ENCODE results near the gene GDPD1. TPM values are rescaled to one million over a fixed set of nuclear protein-coding genes. Genes with fewer than 3 reads are reported as not detected.

GDPD1 gene
- total RNA-seq, 3 donors from 2014 or later, result 4.5 to 6.2 (median 4.9) TPM

DNA sequence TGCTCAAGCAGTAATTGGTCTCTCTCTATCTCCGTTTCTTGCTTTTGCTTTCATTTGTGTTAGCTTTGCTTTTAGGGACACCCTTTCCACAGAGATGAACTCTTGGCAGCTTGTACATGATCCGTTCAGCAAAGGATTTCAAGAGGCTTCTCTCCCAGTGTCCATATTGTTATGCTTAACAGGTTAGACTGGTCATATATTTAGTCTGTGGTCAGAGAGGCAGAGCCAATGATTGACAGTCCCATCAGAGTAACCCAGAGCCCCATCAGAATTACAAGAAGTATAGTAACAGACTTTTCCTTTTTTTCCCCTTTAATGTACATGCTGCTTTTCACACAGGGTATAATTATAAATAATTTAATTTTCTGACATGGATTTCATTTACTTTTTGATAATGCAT lies 34.4 kb downstream of the GDPD1 start:
- TF ChIP-seq, protein P1, sequence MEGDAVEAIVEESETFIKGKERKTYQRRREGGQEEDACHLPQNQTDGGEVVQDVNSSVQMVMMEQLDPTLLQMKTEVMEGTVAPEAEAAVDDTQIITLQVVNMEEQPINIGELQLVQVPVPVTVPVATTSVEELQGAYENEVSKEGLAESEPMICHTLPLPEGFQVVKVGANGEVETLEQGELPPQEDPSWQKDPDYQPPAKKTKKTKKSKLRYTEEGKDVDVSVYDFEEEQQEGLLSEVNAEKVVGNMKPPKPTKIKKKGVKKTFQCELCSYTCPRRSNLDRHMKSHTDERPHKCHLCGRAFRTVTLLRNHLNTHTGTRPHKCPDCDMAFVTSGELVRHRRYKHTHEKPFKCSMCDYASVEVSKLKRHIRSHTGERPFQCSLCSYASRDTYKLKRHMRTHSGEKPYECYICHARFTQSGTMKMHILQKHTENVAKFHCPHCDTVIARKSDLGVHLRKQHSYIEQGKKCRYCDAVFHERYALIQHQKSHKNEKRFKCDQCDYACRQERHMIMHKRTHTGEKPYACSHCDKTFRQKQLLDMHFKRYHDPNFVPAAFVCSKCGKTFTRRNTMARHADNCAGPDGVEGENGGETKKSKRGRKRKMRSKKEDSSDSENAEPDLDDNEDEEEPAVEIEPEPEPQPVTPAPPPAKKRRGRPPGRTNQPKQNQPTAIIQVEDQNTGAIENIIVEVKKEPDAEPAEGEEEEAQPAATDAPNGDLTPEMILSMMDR (IDR thresholded peaks at IDR 0.05), result no peak
- intact Hi-C loops (cut with DNase I, micrococcal nuclease), result no loop called here
- DNase-seq (no peak), ATAC-seq (no peak)
- H3K36me3 ChIP-seq (ENCODE audit: low read depth), result no peaks in the 10 kb centered on the region
- H3K9me3 ChIP-seq, result no peaks in the 10 kb centered on the region
- H3K4me1 ChIP-seq (ENCODE audit: low read depth), result no peaks in the 10 kb centered on the region
- H3K4me3 ChIP-seq, result no peak overlapping the region

DNA sequence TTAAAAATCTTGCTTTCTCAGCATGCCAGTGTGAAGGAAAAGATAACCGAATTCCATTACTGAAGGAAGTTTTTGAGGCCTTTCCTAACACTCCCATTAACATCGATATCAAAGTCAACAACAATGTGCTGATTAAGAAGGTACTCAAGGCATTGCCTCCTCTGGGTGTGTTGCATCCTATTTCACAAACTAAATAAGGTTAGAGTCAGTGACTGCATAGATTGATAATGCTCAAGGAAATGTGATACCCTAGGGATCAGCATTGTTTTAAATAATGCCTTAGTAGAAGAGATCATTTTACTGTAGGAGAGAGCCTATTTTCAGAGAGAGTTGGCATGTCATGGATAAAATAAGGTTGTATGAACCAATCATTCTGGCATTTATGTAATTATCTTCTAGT lies 36.8 kb downstream of the GDPD1 start:
- TF ChIP-seq, protein P1 (IDR thresholded peaks at IDR 0.05), result no peak
- Histone ChIP-seq H3K4me3 (no peak overlapping the region), H3K9me3 (no peaks in the 10 kb centered on the region), H3K36me3 (ENCODE audit: low read depth) (no peaks in the 10 kb centered on the region), H3K4me1 (ENCODE audit: low read depth) (no peaks in the 10 kb centered on the region)
- ATAC-seq (no peak), DNase-seq (no peak)
- intact Hi-C loops (cut with DNase I, micrococcal nuclease), result no loop called here

DNA sequence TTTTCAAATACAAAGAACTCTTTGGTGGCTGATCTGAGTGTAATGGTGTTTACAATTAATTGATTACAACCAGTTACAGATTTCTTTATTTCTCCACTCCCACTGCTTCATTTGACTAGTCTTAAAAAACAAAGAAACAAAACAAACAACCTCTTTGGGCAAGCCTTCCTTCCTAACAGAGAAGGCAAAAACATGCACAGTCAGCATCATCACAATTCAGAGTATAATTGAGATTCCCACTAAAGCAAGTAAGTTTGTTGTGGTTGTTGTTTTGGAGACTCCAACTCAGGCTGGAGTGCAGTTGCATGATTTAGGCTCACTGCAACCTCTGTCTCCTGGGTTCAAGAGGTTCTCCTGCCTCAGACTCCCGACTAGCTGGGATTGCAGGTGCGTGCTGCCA lies 40.4 kb downstream of the GDPD1 start:
- intact Hi-C loops (cut with DNase I, micrococcal nuclease), result no loop called here
- TF ChIP-seq, protein P1 (IDR thresholded peaks at IDR 0.05), result no peak
- ATAC-seq, result no peak
- Histone ChIP-seq H3K4me1 (ENCODE audit: low read depth) (no peaks in the 10 kb centered on the region), H3K36me3 (ENCODE audit: low read depth) (no peaks in the 10 kb centered on the region), H3K9me3 (no peaks in the 10 kb centered on the region), H3K4me3 (no peak overlapping the region)
- no peak for DNase-seq

DNA sequence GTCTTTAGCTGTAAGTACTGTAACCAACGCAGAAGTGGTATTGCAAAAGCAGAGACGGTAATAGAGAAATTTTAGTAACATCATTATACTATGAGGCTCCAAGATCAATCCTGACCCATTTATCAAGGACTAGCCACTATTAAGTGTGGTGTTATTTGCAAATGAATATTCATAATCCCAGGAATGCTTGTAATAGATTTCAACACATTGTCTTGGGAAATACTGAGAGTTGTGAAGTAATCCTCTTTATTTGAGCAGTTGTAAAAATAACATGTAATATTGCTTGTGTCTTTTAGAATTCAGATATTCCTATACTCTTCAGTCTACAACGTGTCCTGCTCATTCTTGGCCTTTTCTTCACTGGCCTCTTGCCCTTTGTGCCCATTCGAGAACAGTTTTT lies 46.4 kb downstream of the GDPD1 start:
- no peak for DNase-seq
- TF ChIP-seq, protein P1 (IDR thresholded peaks at IDR 0.05), result no peak
- H3K36me3 ChIP-seq (ENCODE audit: low read depth), result no peaks in the 10 kb centered on the region
- H3K4me3 ChIP-seq, result no peak overlapping the region
- H3K4me1 ChIP-seq (ENCODE audit: low read depth), result no peaks in the 10 kb centered on the region
- no peaks in the 10 kb centered on the region for H3K9me3 ChIP-seq
- no peak for ATAC-seq
- intact Hi-C loops (cut with DNase I, micrococcal nuclease), result no loop called here

DNA sequence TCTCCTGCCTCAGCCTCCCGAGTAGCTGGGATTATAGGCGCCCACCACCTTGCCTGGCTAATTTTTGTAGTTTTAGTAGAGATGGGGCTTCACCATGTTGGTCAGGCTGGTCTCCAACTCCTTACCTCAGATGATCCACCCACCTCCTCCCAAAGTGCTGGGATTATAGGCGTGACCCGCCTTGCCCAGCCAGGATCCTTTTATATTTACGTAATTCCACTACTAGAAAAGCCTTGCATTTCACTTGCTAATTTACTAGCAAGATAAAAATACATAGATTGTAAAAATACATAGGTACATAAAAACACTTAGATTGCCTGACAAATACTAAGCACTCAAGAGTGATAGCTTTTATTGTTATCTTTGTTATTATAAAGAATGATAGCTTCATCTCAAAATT lies 47.5 kb downstream of the GDPD1 start:
- Histone ChIP-seq H3K9me3 (no peaks in the 10 kb centered on the region), H3K4me1 (ENCODE audit: low read depth) (no peaks in the 10 kb centered on the region), H3K36me3 (ENCODE audit: low read depth) (no peaks in the 10 kb centered on the region), H3K4me3 (no peak overlapping the region)
- no peak for DNase-seq
- TF ChIP-seq, protein P1 (IDR thresholded peaks at IDR 0.05), result no peak
- intact Hi-C loops (cut with DNase I, micrococcal nuclease), result no loop called here
- ATAC-seq, result no peak

DNA sequence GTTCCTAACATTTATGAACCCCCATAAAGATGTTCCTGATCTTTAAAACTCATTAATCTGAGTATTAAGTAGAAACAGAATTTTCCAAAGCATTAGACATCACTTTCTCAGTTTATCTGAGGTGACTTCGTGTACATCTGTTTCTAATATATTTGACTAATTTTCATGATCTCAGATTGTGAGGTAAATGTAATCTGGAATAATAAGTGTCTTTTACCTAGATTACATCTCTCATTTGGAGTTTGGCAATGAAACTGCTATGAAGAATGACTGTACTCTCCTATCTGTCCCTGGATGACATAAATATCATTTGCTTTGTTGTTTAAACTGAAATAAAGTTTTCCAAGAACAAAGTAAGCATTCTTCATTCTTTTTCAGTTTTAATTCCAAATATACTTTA lies 55.3 kb downstream of the GDPD1 start:
- H3K9me3 ChIP-seq, result no peaks in the 10 kb centered on the region
- H3K4me1 ChIP-seq (ENCODE audit: low read depth), result no peaks in the 10 kb centered on the region
- intact Hi-C loops (cut with DNase I, micrococcal nuclease), result no loop called here
- TF ChIP-seq, protein P1 (IDR thresholded peaks at IDR 0.05), result no peak
- H3K36me3 ChIP-seq (ENCODE audit: low read depth), result no peaks in the 10 kb centered on the region
- H3K4me3 ChIP-seq, result no peak overlapping the region
- ATAC-seq (no peak), DNase-seq (no peak)
